Muscle layer of colon (tissue), 2 donors: Measurements from ENCODE around the gene MYO9B.

Experiments used
- H3K27ac ChIP-seq: one replicate; pipeline ENCODE4 v1.7.0; 2013; ENCODE audit warnings: low read depth, mild to moderate bottlenecking, low read length, moderate library complexity
- H3K27me3 ChIP-seq, 2 donors: one replicate each; pipeline ENCODE4 v1.7.0; 2013; ENCODE audit warnings: low read length in 2 of 2, mild to moderate bottlenecking in 2 of 2; ENCODE audit not compliant: insufficient read depth in 2 of 2, control insufficient read depth in 1 of 2
- H3K36me3 ChIP-seq: one replicate; pipeline ENCODE4 v1.7.0; 2013; ENCODE audit warnings: mild to moderate bottlenecking, low read length; ENCODE audit not compliant: insufficient read depth
- H3K4me1 ChIP-seq: one replicate; pipeline ENCODE4 v1.7.0; 2013; ENCODE audit warnings: mild to moderate bottlenecking, low read length; ENCODE audit not compliant: insufficient read depth
- H3K4me3 ChIP-seq, 2 donors: one replicate each; pipeline ENCODE4 v1.7.0; 2013; ENCODE audit warnings: low read length in 2 of 2, low read depth in 1 of 2, mild to moderate bottlenecking in 1 of 2, moderate library complexity in 1 of 2
- H3K9ac ChIP-seq: one replicate; pipeline ENCODE4 v1.7.0; 2013; ENCODE audit warnings: low read length
- H3K9me3 ChIP-seq: one replicate; pipeline ENCODE4 v1.7.0; 2013; ENCODE audit warnings: mild to moderate bottlenecking, low read length
- donor health status: abdominal sarcoma.
- donor health status: Adenocarcinoma of cecum.

MYO9B gene

DNA sequence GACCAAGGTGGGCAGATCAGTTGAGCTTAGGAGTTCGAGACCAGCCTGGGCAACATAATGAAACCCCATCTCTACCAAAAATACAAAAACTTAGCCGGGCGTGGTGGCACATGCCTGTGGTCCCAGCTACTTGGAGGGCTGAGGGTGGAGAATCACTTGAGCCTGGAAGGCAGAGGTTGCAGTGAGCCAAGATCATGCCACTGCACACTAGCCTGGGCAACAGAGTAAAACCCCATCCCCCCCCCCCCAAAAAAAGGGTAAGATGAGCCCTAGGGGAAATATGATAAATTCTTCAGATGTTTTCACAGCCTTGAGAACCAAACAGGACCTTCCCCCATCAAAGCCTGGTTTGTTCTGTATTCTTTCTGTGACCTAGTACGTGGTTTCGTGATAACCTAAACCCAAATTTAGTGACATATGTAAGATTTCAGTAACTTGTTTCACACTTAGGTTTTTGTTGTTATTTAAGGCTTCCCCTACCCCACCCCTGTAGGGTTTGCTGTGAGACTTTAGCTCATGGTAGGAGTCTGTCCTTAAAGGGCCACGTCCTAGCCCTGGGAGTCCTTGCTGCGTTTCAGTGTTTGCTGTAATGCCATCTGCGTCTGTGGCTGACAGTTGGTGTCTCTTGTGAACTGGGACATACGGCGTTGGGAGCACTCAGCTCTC lies 49.6 kb downstream of the MYO9B start:
- Histone ChIP-seq H3K27ac (no peak overlapping the region), H3K36me3 (no peaks in the 10 kb centered on the region), H3K9ac (no peak overlapping the region), H3K27me3 (no peaks in the 10 kb centered on the region), H3K4me3 (no peak overlapping the region), H3K9me3 (no peaks in the 10 kb centered on the region), H3K4me1 (no peaks in the 10 kb centered on the region)

DNA sequence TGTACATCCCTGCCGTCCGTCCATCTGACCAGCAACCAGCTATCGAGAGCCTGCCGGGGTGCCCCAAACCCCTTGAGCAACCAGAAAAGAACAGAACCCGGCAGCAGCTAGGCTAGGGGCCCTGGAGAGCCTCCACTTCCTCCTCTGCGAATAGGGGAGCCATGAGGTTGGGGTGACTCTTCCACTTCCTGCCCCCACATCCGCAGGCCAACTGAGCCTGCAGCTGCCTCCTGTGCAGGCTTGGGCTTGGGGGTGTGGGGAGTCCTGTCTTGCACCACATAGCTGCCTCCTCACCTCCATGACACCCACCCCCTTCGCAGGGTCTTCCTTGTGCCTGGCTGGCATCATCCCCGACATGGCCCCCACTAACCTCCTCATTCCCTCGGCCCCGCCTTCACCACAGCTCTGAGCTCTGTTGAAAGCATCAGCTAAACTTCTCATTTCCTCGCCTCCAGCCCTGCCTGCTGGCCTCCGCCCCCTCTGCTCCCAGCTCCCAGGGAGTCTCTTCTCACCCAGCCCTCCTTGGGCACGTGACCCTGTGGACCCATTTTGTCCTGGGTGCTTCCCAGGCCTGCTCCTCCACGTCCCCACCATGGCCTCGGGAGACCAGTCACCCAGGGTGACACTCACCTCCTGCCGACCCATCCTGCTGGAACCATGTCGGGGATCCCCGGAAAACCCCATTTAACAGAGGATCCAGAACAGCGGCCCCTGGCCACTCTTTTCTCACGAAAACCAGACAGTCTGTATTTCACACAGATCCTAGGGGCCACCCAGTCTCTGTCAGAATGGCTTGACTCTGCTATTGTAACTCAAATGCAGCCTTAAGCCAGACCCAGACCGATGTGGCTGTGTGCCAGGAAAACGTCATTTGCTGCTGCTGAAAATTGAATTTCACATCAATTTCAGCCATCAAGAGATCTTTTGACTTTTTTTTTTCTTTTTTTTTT lies 50.4 kb downstream of the MYO9B start:
- no peak overlapping the region for H3K27ac ChIP-seq
- H3K9me3 ChIP-seq = no peaks in the 10 kb centered on the region
- no peaks in the 10 kb centered on the region for H3K4me1 ChIP-seq
- H3K27me3 ChIP-seq = no peaks in the 10 kb centered on the region
- H3K9ac ChIP-seq = no peak overlapping the region
- H3K36me3 ChIP-seq = no peaks in the 10 kb centered on the region
- H3K4me3 ChIP-seq = no peak overlapping the region

DNA sequence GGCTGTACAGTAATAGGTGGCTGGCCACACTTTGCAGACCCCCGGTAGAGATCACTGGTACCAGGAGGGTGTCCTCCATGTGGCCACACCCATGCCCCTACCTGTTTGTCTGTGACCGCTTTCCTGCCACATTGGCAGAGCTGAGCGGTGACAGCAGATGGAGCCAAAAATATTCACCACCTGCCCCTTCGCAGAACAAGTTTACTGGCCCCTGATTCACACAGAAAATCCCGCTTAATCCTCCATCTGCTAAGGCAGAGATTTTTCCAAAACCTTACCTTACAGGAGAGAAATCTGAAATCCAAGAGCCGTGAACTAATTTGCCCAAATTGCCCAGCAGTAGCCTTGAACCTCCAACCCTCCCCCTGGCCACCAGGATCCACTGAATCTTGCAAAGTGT lies 52.1 kb downstream of the MYO9B start:
- H3K4me1 ChIP-seq = no peaks in the 10 kb centered on the region
- no peaks in the 10 kb centered on the region for H3K27me3 ChIP-seq
- H3K9ac ChIP-seq = no peak overlapping the region
- H3K36me3 ChIP-seq = no peaks in the 10 kb centered on the region
- H3K4me3 ChIP-seq = no peak overlapping the region
- no peaks in the 10 kb centered on the region for H3K9me3 ChIP-seq
- H3K27ac ChIP-seq = no peak overlapping the region

DNA sequence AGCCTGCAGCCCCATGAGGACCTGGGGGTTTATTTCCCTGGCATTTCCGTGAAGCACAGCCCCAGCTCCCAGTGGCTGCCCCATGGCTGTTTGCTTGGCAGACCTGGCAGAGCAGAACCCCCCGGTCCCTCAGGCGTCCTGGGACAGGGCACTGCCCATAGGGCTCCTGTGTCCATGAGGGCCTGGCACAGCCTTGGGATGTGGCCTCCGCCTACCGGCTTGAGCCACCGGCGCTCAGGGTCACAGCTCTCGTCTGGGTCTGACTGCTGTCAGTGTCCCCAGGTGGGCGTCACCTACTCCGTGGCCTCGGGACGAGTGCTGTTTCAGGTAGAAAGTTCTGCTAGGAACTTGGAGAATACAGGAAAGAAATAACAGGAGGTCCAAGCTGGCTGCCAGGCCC lies 52.8 kb downstream of the MYO9B start:
- Histone ChIP-seq H3K4me3 (no peak overlapping the region), H3K36me3 (no peaks in the 10 kb centered on the region), H3K27ac (no peak overlapping the region), H3K9ac (no peak overlapping the region), H3K27me3 (no peaks in the 10 kb centered on the region), H3K9me3 (no peaks in the 10 kb centered on the region), H3K4me1 (no peaks in the 10 kb centered on the region)

DNA sequence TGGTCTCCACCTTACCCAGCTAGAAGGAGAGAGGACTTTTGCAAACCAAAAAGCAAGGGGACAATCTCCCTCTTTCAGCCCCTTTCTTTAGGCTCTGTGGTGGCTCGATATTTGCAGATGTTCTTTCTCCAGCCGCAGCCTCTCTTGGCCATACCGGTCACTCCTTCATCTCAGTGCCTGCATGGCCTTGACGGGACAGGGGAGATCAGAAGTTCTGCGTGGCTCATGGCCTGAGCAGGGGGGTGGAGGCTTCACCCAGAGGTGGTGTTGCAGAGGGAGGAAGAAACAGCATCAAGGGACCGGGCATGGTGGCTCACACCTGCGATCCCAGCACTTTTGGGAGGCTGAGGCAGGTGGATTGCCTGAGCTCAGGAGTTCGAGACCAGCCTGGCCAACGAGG lies 53.2 kb downstream of the MYO9B start:
- Histone ChIP-seq H3K9me3 (no peaks in the 10 kb centered on the region), H3K36me3 (no peaks in the 10 kb centered on the region), H3K27ac (no peak overlapping the region), H3K4me3 (no peak overlapping the region), H3K4me1 (no peaks in the 10 kb centered on the region), H3K9ac (no peak overlapping the region), H3K27me3 (no peaks in the 10 kb centered on the region)

DNA sequence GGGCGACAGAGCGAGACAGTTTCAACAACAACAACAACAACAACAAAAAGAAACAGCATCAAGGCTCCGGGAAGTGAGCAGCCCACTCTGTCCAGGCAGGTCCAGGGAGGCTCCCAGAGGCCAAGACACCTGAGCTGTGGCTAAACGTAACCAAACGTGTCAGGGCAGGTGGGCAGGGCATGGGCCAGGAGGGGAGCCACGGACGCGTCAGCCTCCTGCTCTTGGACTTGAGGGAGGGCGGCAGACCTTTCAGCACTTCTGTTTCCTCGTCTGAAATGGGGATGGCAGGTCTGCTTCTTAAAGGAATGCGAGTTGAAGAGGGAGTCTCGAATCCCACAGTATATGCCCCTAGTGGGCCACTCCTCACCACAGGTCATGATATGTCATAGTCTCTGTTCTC lies 53.8 kb downstream of the MYO9B start:
- H3K27ac ChIP-seq = no peak overlapping the region
- H3K4me1 ChIP-seq = no peaks in the 10 kb centered on the region
- H3K9ac ChIP-seq = no peak overlapping the region
- H3K4me3 ChIP-seq = no peak overlapping the region
- H3K27me3 ChIP-seq = no peaks in the 10 kb centered on the region
- no peaks in the 10 kb centered on the region for H3K9me3 ChIP-seq
- H3K36me3 ChIP-seq = no peaks in the 10 kb centered on the region

DNA sequence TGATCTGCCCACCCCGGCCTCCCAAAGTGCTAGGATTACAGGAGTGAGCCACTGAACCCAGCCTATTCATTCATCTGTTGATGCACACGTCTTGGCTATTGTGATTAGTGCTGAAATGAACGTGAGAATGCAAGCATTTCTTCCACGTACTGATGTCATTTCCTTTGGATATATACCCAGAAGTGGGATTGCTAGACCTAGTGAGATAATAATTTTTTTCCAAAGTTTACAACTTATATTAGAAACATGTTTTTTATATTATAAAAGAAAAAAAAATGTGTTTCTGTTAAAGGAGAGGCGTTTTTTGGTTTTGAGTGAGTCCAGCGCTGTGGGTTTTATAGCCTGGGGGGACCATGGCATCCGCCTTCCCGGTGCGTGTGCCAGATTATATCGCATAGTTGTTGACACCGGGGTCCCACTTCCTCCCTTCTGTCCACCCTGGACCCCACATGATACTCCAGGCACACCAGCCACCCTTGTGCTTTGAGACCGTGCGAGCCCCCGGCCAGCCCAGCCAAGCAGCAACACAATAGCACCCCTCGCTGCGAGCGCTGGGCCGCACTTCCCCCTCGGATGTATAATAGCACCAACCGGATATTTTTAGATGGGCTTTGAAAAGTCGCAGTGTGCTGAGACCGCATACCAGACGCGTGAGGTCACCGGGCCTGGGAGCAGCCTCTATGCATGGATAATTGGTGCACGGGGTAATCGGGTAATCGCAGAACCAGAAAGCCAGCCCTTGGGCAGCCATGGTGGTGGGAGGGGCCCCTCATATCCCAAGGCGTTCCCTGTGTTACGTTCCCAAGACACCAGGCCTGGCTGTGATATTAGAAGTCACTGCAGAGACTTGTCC lies 59.6 kb downstream of the MYO9B start:
- H3K36me3 ChIP-seq = no peaks in the 10 kb centered on the region
- H3K4me1 ChIP-seq = peaks cover 11% of the 10 kb centered on the region
- peak overlapping the region in 1 of 2 donors; percentile 57 for H3K4me3 ChIP-seq
- no peaks in the 10 kb centered on the region for H3K27me3 ChIP-seq
- peak overlapping the region; percentile 75 for H3K27ac ChIP-seq
- peak overlapping the region; percentile 51 for H3K9ac ChIP-seq
- no peaks in the 10 kb centered on the region for H3K9me3 ChIP-seq

DNA sequence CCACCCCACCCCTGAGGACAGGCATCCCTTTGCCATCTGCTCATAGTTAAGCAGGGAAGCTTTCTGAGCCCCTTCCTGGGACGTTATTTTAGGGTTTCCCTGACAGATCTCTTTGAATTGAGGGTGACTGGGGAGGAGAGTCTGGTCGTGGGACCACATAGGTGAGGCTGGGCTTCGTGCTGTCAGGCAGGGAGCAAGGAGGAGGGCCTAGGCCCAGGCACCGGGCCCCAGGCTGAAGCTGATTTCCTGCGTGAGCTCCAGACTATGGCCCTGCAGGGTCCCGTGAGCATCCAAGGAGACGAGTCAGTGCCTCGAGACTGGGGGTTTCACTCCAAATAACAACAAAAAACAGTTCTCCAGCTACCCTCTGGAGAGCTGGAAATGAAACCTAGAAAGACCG lies 60.4 kb downstream of the MYO9B start:
- Histone ChIP-seq H3K4me3 (peak overlapping the region in 1 of 2 donors; percentile 57), H3K27me3 (no peaks in the 10 kb centered on the region), H3K36me3 (no peaks in the 10 kb centered on the region), H3K9ac (peak overlapping the region; percentile 51), H3K4me1 (peaks cover 11% of the 10 kb centered on the region), H3K27ac (peak overlapping the region; percentile 75), H3K9me3 (no peaks in the 10 kb centered on the region)

DNA sequence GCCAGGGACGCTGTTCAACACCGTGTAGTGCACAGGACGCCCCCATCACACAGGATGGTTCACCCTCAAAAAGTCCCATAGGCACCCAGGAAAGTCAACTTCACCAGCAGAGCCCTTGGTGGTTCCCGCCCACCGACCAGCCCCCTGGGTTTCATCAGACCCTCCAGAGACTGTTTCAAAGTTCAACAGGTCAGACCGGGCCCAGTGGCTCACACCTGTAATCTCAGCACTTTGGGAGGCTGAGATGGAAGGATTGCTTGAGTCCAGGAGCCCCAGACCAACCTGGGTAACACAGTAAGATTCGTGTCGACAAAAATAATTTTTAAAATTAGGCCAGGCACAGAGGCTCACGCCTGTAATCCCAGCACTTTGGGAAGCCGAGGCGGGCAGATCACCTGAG lies 61.0 kb downstream of the MYO9B start:
- Histone ChIP-seq H3K27ac (peak overlapping the region; percentile 75), H3K4me1 (peaks cover 11% of the 10 kb centered on the region), H3K4me3 (no peak overlapping the region), H3K9me3 (no peaks in the 10 kb centered on the region), H3K36me3 (no peaks in the 10 kb centered on the region), H3K27me3 (no peaks in the 10 kb centered on the region), H3K9ac (peak overlapping the region; percentile 51)

DNA sequence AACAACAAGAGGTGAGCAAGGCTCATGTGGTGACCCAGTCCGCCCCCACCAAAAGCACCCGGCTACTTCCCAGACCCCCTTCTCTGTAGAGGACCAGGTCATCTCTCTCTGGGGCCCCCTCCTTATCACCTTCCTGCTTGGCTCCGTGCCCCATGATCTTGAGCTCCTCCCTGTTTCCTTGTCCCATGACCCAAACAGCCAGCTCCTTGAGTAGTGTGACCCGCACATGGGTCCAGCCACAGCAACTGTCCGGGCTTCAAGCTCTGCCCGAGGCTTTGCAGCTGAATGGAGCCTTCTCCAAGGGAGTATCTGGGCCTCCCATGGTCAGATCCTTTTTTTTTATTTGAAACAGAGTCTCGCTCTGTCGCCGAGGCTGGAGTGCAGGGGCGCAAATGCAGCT lies 61.8 kb downstream of the MYO9B start:
- no peak overlapping the region for H3K4me3 ChIP-seq
- peaks cover 11% of the 10 kb centered on the region for H3K4me1 ChIP-seq
- H3K36me3 ChIP-seq = peaks cover 4% of the 10 kb centered on the region
- no peaks in the 10 kb centered on the region for H3K27me3 ChIP-seq
- H3K9ac ChIP-seq = no peak overlapping the region
- H3K9me3 ChIP-seq = no peaks in the 10 kb centered on the region
- H3K27ac ChIP-seq = no peak overlapping the region
